ENCODE results near the gene RASA2. TPM values are rescaled to one million over a fixed set of nuclear protein-coding genes. Genes with fewer than 3 reads are reported as not detected.
A peak's percentile ranks its signal among the peaks of the same experiment; 100 is the strongest.

RASA2 gene
- total RNA-seq, 2 donors from 2014 or later = 15.4 to 23.1 TPM

- H3K4me1 ChIP-seq (ENCODE audit: control insufficient read depth in 1 of 2, low read depth in 2 of 2) = peaks cover 19 to 55% of the 10 kb centered on the region in 2 donors
- H3K9me3 ChIP-seq = no peaks in the 10 kb centered on the region
- no peak for ATAC-seq (ENCODE audit: insufficient number of reproducible peaks, low FRiP score, low read depth)
- no peak overlapping the region for H3K27ac ChIP-seq
- H3K27me3 ChIP-seq (replicated peaks; ENCODE audit: insufficient read depth) = no peaks in the 10 kb centered on the region
- no peak for TF ChIP-seq CTCF (IDR thresholded peaks at IDR 0.05)
- no peak for DNase-seq (ENCODE audit: low spot score)
- H3K36me3 ChIP-seq = no peaks in the 10 kb centered on the region
- H3K4me3 ChIP-seq = no peak overlapping the region
These were observed 34.1 kb upstream of the RASA2 start for GRCh38 chr3:141452773-141453172.

- no peak for TF ChIP-seq CTCF (IDR thresholded peaks at IDR 0.05)
- Histone ChIP-seq H3K36me3 (no peaks in the 10 kb centered on the region), H3K27ac (no peak overlapping the region), H3K4me1 (ENCODE audit: control insufficient read depth in 1 of 2, low read depth in 2 of 2) (peaks cover 12 to 46% of the 10 kb centered on the region in 2 donors), H3K9me3 (no peaks in the 10 kb centered on the region), H3K4me3 (no peak overlapping the region), H3K27me3 (replicated peaks; ENCODE audit: insufficient read depth) (no peaks in the 10 kb centered on the region)
- DNase-seq (ENCODE audit: low spot score) (no peak), ATAC-seq (ENCODE audit: insufficient number of reproducible peaks, low FRiP score, low read depth) (no peak)
These were observed 32.8 kb upstream of the RASA2 start for GRCh38 chr3:141454054-141454453.

GRCh38 chr3:141454906-141455602 lies 31.8 kb upstream of the RASA2 start:
- TF ChIP-seq CTCF (IDR thresholded peaks at IDR 0.05) = peak; percentile 65
- DNase-seq (ENCODE audit: low spot score) (no peak), ATAC-seq (ENCODE audit: insufficient number of reproducible peaks, low FRiP score, low read depth) (no peak)
- Histone ChIP-seq H3K4me1 (ENCODE audit: control insufficient read depth in 1 of 2, low read depth in 2 of 2) (peaks cover 9 to 36% of the 10 kb centered on the region in 2 donors), H3K27me3 (replicated peaks; ENCODE audit: insufficient read depth) (no peaks in the 10 kb centered on the region), H3K9me3 (no peaks in the 10 kb centered on the region), H3K4me3 (no peak overlapping the region), H3K36me3 (no peaks in the 10 kb centered on the region), H3K27ac (no peak overlapping the region)

GRCh38 chr3:141455603-141456300 lies 31.1 kb upstream of the RASA2 start:
- Histone ChIP-seq H3K36me3 (no peaks in the 10 kb centered on the region), H3K27ac (no peak overlapping the region), H3K9me3 (no peaks in the 10 kb centered on the region), H3K27me3 (replicated peaks; ENCODE audit: insufficient read depth) (no peaks in the 10 kb centered on the region), H3K4me1 (ENCODE audit: control insufficient read depth in 1 of 2, low read depth in 2 of 2) (peaks cover 6 to 29% of the 10 kb centered on the region in 2 donors), H3K4me3 (no peak overlapping the region)
- TF ChIP-seq CTCF (IDR thresholded peaks at IDR 0.05) = no peak
- no peak for ATAC-seq (ENCODE audit: insufficient number of reproducible peaks, low FRiP score, low read depth)
- no peak for DNase-seq (ENCODE audit: low spot score)

- ATAC-seq (ENCODE audit: insufficient number of reproducible peaks, low FRiP score, low read depth) = no peak
- H3K36me3 ChIP-seq = no peaks in the 10 kb centered on the region
- H3K9me3 ChIP-seq = no peaks in the 10 kb centered on the region
- peaks cover 6 to 28% of the 10 kb centered on the region in 2 donors for H3K4me1 ChIP-seq (ENCODE audit: control insufficient read depth in 1 of 2, low read depth in 2 of 2)
- H3K27me3 ChIP-seq (replicated peaks; ENCODE audit: insufficient read depth) = no peaks in the 10 kb centered on the region
- no peak overlapping the region for H3K27ac ChIP-seq
- no peak for DNase-seq (ENCODE audit: low spot score)
- no peak overlapping the region for H3K4me3 ChIP-seq
- no peak for TF ChIP-seq CTCF (IDR thresholded peaks at IDR 0.05)
These were observed 30.6 kb upstream of the RASA2 start for GRCh38 chr3:141456301-141456625.
